RWPE1 (cell line): Measurements from ENCODE around the gene LRRC72.

Experiments used
- CTCF ChIA-PET: fragments of 350-600 bp; sonication (Branson Sonifier 250); formaldehyde crosslinking; extraction: SDS; loops from one replicate; lab custom pipeline; 2021; lab: Yijun Ruan, JAX
- POLR2A ChIA-PET: fragments of 400-600 bp; formaldehyde crosslinking; extraction: SDS; loops from one replicate; lab custom pipeline; 2020; ENCODE audit warnings: antibody characterized with exemption; ENCODE audit not compliant: low non-redundant PET; lab: Yijun Ruan, JAX
- DNase-seq: peaks from one replicate; pipeline ENCODE4 v3.0.0; 2012; ENCODE audit warnings: low spot score
- H3K27ac ChIP-seq: fragments of 450-650 bp; 2 replicates; pipeline ENCODE4 v1.5.1; 2017
- TF ChIP-seq, protein P1 (sequence below): fragments of 450-650 bp; conservative IDR thresholded peaks from 2 replicates; pipeline ENCODE4 v1.5.1; 2017; ENCODE audit warnings: low read depth, mild to moderate bottlenecking

LRRC72 gene

DNA sequence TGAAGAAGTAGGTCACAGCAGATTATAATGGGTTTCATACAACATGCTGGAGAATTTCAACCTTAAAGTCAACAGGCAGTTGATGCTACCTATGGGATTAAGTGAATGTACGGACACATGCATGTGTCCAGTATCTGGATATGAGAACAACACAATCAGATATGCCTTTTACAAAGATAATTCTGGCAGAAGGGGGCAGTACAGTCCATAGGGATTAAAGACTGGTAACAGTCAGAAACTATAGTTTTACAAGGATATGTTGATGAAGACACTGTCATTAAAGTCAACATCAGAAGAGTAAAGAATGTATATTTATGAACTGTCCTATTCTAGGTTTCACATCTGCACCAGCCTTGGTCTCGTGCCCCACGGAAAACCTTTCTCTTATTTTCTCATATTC is 77.4 kb downstream of the LRRC72 start:
- TF ChIP-seq, protein P1, sequence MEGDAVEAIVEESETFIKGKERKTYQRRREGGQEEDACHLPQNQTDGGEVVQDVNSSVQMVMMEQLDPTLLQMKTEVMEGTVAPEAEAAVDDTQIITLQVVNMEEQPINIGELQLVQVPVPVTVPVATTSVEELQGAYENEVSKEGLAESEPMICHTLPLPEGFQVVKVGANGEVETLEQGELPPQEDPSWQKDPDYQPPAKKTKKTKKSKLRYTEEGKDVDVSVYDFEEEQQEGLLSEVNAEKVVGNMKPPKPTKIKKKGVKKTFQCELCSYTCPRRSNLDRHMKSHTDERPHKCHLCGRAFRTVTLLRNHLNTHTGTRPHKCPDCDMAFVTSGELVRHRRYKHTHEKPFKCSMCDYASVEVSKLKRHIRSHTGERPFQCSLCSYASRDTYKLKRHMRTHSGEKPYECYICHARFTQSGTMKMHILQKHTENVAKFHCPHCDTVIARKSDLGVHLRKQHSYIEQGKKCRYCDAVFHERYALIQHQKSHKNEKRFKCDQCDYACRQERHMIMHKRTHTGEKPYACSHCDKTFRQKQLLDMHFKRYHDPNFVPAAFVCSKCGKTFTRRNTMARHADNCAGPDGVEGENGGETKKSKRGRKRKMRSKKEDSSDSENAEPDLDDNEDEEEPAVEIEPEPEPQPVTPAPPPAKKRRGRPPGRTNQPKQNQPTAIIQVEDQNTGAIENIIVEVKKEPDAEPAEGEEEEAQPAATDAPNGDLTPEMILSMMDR = no peak
- H3K27ac ChIP-seq = no peak overlapping the region
- POLR2A ChIA-PET = no interaction called here
- CTCF ChIA-PET = no interaction called here
- DNase-seq = no peak

DNA sequence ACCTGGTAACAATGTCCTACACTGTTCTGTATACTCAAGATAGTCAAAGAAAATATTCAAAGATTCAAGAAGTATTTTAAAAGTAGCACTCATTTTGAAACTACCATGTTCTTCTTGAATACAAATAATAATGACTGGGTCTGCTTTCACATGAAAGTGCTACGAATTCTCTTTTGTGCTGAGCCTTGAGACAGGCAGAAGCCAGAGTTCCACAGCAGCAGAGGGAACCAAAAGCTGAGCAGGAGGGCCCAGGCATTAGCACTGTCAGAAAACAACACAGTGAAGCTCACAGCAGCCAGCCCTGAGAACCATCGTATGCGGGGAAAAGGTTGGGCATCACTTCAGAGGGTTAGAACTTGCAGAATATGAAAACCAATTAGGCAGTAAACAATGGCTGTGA is 80.1 kb downstream of the LRRC72 start:
- CTCF ChIA-PET = interaction anchor here (0.6 to 1.2 kb wide), 2 partner anchors 30 to 529 kb away, joined by 3 to 6 read pairs; no protein-coding TSS in a partner anchor
- no peak for DNase-seq
- POLR2A ChIA-PET = interaction anchor here (0.6 kb wide), 1 partner anchor 310 kb away, joined by 3 read pairs; no protein-coding TSS in a partner anchor

DNA sequence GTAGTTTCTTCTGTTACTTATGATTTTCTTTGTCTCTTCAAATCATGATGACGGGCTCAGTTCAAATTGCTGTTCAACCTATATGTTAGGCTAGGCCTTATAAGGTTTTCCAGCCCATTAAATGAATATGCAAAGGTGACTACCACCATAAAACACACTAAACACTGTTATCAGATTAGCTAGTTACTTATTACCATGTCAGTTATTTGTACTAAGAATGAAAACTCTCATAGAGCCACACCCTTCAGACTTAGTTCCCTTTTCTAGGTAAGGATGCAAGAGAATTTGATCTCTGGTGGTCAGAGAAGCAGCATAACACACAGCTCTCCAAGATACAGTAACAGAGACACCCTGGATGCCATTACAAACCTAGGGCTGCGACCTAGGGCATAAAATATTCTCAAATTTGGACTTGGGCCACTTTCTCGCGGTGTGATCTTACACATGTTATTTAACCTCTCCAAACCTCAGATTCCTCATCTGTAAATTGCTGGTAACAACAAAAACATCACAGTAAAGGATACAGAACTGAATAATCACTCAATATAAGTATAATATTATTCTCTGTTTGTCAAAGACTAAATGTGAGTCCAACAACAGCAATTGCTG is 83.3 kb downstream of the LRRC72 start:
- H3K27ac ChIP-seq = no peak overlapping the region
- ChIA-PET POLR2A (no interaction called here), CTCF (no interaction called here)
- DNase-seq = no peak
- TF ChIP-seq, protein P1 = no peak

More for the DNA sequence above, 80.1 kb downstream of the LRRC72 start:
- TF ChIP-seq, protein P1 = no peak
- H3K27ac ChIP-seq = no peak overlapping the region

DNA sequence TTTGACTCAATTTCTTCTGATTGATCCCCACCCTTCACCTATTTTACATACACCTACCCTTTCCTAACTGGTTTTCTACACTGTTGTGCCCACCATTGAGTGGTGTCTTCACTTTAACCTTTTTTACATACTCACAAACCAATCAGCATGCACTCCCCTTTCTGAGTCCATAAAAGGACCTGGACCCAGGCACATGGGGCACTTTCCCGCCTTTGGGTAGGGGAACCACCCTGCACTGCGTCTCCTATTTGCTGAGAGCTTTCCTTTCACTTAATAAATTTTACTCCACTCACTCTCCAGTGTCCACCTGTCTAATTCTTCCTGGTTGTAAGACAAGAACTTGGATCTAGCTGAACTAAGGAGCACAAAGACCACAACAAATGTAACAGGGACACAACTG is 85.1 kb downstream of the LRRC72 start:
- ChIA-PET POLR2A (no interaction called here), CTCF (interaction anchor here (0.5 to 1.4 kb wide), 3 partner anchors 12 to 156 kb away, joined by 3 to 4 read pairs (median 3); no protein-coding TSS in a partner anchor)
- no peak for DNase-seq
- TF ChIP-seq, protein P1 = no peak
- H3K27ac ChIP-seq = no peak overlapping the region

DNA sequence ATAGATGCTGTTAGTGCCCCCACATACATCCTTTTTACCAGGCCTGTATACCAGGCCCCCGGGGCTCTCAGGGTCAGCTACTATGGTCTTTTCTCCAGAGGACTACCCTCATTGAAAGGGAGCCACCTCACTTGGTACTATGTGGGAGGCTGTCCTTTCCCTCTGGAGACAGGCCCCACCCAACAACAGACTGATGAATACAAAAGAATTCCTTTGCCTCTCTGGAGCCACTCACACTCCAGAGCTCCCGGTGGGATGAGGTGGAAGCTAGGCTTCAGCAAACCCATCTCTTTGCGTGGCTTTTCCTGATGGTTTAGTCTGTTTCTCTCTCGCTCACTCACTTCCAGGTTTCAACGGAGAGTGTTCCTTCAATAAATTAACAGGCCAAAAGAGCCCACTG is 88.6 kb downstream of the LRRC72 start:
- ChIA-PET POLR2A (no interaction called here), CTCF (interaction anchor here (0.6 kb wide), 1 partner anchor 50 kb away, joined by 3 read pairs; no protein-coding TSS in a partner anchor)
- H3K27ac ChIP-seq = no peak overlapping the region
- DNase-seq = no peak
- TF ChIP-seq, protein P1 = no peak

DNA sequence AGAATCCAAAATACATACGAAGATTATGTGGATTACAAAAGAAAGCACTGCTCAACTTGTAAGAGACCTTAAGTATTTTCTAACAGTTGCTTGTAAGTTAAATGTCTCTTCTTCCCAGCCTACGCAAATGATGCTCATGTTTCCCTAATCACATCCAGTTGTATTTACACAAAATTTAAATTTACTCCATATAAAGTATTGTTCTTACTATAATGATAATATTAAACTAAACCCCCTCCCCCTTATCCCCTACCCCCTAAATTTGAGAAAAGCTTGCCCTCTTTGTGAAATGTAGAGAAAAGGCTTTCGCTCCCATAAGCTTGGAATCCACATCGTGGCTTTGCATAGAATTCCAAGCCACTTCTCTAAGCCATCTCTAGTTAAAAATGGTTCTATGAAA is 89.5 kb downstream of the LRRC72 start:
- TF ChIP-seq, protein P1 = no peak
- no peak overlapping the region for H3K27ac ChIP-seq
- no peak for DNase-seq
- ChIA-PET POLR2A (no interaction called here), CTCF (interaction anchor here (0.5 kb wide), 1 partner anchor 534 kb away, joined by 3 read pairs; no protein-coding TSS in a partner anchor)
